Stimulated activated CD8-positive, alpha-beta memory T cell treated with anti-CD3 and anti-CD28 coated beads, Interleukin-12 subunit alpha, Interleukin-12 subunit beta, amount 100 ng/mL, for 4 hours (primary cell): ENCODE results near the gene PCYT1A.
"Not testable (repeated sequence)": the region's sequence is repeated elsewhere in the genome, so short reads cannot be mapped to it uniquely, and the experiment has no call there.

Source experiments
- DNase-seq: peaks from one replicate; pipeline ENCODE4 v3.0.0-alpha.2; 2020; ENCODE audit warnings: low read depth

PCYT1A gene

GRCh38 chr3:196287090-196287439 lies 461 bp downstream of the PCYT1A start:
- no peak for DNase-seq

GRCh38 chr3:196284396-196284795 lies 3.1 kb downstream of the PCYT1A start:
- no peak for DNase-seq

- DNase-seq: no peak
Observed at GRCh38 chr3:196281962-196282361, 5.6 kb downstream of the PCYT1A start.

GRCh38 chr3:196280689-196281440 lies 6.7 kb downstream of the PCYT1A start:
- DNase-seq: no peak

GRCh38 chr3:196275126-196275525 lies 12.4 kb downstream of the PCYT1A start:
- no peak for DNase-seq

- peak; percentile 18 for DNase-seq
Observed at GRCh38 chr3:196274585-196274984, 12.9 kb downstream of the PCYT1A start.

- DNase-seq: no peak
Observed at GRCh38 chr3:196273655-196274054, 13.9 kb downstream of the PCYT1A start.

GRCh38 chr3:196272826-196273225 lies 14.7 kb downstream of the PCYT1A start:
- no peak for DNase-seq

GRCh38 chr3:196270499-196270898 lies 17.0 kb downstream of the PCYT1A start:
- no peak for DNase-seq

- no peak for DNase-seq
Observed at GRCh38 chr3:196268284-196269163, 19.0 kb downstream of the PCYT1A start.

GRCh38 chr3:196263819-196264218 lies 23.7 kb downstream of the PCYT1A start:
- no peak for DNase-seq

- no peak for DNase-seq
Observed at GRCh38 chr3:196260784-196261183, 26.7 kb downstream of the PCYT1A start.

- no peak for DNase-seq
Observed at GRCh38 chr3:196255776-196256175, 31.8 kb downstream of the PCYT1A start.

GRCh38 chr3:196254376-196255283 lies 32.9 kb downstream of the PCYT1A start:
- DNase-seq: no peak

- DNase-seq: no peak
Observed at GRCh38 chr3:196251918-196252317, 35.6 kb downstream of the PCYT1A start.

- no peak for DNase-seq
Observed at GRCh38 chr3:196246612-196247308, 40.8 kb downstream of the PCYT1A start.

- DNase-seq: not testable (repeated sequence)
Observed at GRCh38 chr3:196244166-196244565, 43.4 kb downstream of the PCYT1A start.

- DNase-seq: no peak
Observed at GRCh38 chr3:196241704-196242103, 45.8 kb downstream of the PCYT1A start.

GRCh38 chr3:196240424-196240823 lies 47.1 kb downstream of the PCYT1A start:
- no peak for DNase-seq

- DNase-seq: no peak
Observed at GRCh38 chr3:196238612-196239560, 48.6 kb downstream of the PCYT1A start.
